Fibroblast of skin of right biceps (primary cell): ENCODE data around the gene PXT1.
A peak's percentile ranks its signal among the peaks of the same experiment; 100 is the strongest.

Experiments
- DNase-seq: peaks from one replicate; pipeline ENCODE4 v3.0.0-alpha.2; 2013

The PXT1 gene

DNA sequence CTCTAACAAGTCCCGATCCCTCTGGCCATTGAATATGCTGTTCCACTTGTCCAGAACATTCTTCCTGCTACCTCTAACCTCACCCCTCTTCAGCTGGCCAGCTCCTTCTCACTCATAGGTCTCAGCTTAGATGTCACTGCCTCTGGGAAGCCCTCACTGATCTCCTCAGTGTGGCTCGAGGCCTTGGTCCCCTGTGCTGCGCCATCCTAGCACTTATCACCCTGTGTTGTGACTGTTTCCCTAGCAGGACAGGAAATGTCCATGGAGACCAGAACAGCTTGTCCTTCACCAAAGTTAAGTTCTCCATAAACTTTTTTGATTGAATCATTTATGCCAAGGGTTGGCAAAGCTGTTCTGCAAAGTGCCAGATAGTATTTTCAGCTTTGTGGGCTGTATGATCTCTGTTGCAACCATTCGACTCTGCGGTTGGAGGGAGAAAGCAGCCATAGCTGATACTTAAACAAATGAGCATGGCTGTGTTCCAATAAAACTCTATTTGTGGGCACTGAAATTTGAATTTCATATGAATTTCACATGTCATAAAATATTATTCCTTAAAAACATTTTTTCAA is 99.5 kb downstream of the PXT1 start:
- DNase-seq, result no peak

DNA sequence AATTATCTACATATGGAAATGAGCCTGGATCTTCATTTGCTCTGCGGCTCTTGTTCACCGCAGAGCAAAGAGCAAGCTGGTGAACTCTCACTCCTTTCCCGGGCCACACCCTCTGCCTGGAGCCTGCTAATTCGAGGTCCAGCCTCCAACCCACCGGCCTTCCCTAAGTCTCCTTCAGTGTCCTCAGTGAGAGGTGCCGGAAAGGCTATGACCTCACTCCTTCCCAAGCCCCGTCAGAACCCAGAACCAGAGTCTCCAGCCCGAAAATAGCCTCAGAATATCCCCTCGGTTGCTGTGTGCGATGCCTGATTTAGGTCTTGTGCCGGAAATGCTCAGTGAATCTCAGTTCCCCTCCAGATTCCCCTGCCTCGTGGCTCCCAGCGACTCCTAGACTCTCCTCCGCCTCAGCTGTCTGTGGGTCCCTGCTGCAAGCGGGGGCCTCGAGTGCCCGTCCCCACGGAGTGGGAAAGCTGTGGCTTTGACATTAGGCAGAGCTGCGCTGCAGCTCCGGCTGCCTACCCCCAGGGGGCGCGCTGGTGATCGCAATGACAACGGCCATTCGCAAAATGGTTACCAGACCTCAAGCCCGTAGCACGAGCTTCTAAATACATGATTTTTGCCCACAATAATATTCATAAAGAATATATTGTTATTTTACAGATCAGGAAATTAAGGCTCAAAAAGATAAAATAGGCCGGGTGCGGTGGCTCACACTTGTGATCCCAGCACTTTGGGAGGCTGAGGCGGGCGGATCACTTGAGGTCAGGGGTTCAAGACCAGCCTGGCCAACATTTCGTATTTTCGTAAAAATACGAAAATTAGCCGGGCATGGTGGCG is 101.8 kb downstream of the PXT1 start:
- DNase-seq, result peak; percentile 65
